Astrocyte of the spinal cord (primary cell): Measurements from ENCODE around the gene GGT6.
"Not testable (repeated sequence)": the region's sequence is repeated elsewhere in the genome, so short reads cannot be mapped to it uniquely, and the experiment has no call there.

Experiments
- DNase-seq: peaks from one replicate; pipeline ENCODE4 v3.0.0; 2011; ENCODE audit warnings: low read depth, low spot score
- H3K4me3 ChIP-seq: 2 replicates; pipeline ENCODE4 v1.5.1; 2011; ENCODE audit warnings: low read depth, mild to moderate bottlenecking, low read length, moderate library complexity
- in situ Hi-C: cut with HindIII; loops from 2 replicates; pipeline ENCODE4 v1.10.0; 2017; ENCODE audit warnings: low sequenced_read_pairs
- TF ChIP-seq, protein P1 (sequence below): IDR thresholded peaks from 2 replicates; pipeline ENCODE4 v1.5.1; 2012; ENCODE audit warnings: low read depth, mild to moderate bottlenecking, low read length, inconsistent platforms

Gene GGT6

DNA sequence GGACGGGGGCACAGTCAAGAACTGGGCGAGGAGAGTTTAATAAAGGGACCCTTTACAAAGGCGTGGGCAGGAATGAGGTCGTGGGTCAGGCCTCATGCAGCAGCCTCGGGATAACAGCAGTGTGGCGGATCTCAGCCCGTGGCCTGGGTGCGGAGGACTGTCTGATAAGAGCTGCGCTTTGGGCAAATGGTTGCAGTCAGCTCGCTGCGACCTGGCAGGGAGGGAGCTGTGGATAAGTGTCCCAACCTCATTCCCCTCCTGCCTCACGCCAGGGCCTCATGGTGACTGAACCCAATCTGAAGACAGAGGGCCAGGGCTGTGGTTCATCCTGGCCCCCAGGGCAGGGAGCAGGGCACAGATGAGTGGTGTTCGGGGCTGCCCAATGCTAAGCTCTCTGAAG lies 37.6 kb upstream of the GGT6 start:
- TF ChIP-seq, protein P1, sequence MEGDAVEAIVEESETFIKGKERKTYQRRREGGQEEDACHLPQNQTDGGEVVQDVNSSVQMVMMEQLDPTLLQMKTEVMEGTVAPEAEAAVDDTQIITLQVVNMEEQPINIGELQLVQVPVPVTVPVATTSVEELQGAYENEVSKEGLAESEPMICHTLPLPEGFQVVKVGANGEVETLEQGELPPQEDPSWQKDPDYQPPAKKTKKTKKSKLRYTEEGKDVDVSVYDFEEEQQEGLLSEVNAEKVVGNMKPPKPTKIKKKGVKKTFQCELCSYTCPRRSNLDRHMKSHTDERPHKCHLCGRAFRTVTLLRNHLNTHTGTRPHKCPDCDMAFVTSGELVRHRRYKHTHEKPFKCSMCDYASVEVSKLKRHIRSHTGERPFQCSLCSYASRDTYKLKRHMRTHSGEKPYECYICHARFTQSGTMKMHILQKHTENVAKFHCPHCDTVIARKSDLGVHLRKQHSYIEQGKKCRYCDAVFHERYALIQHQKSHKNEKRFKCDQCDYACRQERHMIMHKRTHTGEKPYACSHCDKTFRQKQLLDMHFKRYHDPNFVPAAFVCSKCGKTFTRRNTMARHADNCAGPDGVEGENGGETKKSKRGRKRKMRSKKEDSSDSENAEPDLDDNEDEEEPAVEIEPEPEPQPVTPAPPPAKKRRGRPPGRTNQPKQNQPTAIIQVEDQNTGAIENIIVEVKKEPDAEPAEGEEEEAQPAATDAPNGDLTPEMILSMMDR: no peak
- DNase-seq: no peak
- in situ Hi-C loops: no loop called here
- no peak overlapping the region for H3K4me3 ChIP-seq

DNA sequence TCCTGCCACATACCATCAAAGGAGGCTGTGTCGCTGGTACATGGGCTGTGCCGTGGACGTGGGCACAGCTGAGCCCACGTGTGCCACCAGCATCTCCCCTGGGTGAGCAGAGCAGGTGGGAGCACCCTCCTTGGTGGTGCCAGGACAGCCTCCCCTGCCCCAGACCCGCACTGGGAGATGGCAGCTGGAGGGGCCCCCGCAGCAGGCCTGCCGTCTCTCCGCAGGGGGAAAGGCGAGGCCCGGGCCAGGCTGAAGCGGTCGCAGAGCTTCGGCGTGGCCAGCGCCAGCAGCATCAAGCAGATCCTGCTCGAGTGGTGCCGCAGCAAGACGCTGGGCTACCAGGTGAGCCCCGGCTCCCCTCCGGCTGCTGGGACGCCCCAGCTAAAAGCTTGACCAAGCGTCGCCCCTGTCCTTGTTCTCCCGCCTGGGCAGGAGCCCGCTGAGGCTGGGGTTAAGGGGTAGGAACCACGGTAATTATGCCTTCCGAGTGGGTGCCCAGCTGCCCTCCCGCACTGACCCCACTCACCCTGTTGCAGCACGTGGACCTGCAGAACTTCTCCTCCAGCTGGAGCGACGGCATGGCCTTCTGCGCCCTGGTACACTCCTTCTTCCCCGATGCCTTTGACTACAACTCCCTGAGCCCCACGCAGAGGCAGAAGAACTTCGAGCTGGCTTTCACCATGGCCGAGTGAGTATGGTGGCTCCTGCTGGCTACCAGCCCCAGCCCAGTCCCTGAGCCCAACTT lies 36.4 kb upstream of the GGT6 start:
- DNase-seq: no peak
- TF ChIP-seq, protein P1: no peak
- in situ Hi-C loops: no loop called here
- H3K4me3 ChIP-seq: no peak overlapping the region

DNA sequence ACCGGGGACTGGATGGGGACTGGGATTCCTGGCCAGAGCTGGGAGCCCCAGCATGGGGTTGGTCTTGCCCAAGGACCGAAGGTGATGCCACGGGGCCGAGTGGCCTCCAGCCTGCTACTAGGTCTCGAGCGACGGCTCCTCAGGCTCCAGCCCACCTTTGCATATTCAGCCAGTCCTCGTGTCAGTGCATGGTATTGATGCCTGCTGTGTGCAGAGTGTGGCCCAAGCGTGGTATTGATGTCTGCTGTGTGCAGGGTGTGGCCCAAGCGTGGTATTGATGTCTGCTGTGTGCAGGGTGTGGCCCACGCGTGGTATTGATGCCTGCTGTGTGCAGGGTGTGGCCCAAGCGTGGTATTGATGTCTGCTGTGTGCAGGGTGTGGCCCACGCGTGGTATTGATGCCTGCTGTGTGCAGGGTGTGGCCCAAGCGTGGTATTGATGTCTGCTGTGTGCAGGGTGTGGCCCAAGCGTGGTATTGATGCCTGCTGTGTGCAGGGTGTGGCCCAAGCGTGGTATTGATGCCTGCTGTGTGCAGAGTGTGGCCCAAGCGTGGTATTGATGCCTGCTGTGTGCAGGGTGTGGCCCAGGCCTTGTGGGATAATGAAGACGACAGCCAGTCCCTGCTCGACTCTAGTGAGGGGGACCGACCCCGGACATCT lies 35.4 kb upstream of the GGT6 start:
- H3K4me3 ChIP-seq, DNase-seq, in situ Hi-C loops: not testable (repeated sequence)

DNA sequence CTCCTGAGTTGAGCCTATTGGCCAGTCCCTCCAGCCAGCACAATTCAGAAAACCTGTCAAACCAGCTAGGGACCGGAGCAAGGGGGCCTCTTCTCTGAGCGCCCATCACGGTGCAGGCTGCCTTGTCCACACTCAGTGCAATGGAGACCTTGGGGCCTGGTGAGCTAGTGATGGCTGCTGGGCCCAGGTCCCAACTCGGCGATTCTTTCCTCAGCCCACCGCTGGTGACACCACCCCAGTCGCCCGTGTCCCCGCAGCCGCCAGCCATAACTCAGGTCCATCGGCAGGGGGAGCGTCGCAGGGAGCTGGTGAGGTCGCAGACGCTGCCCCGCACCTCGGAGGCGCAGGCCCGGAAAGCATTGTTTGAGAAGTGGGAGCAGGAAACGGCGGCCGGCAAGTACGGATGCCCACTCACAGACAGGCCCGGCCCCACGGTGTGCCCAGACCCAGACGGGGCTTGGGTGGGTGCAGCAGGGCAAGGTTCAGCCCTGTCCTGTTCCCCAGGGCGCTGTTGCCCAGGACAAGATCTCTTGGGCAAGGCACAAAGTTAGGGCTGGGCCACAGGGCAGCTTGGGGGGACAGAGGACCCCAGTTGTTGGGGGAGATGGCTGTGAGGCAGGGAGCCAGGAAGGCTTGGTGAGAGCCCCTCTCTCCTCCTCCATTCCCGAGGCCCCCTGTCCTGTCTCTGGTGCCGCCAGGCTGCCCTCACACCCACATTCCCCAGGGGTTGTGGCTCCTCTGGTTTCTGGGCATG lies 34.7 kb upstream of the GGT6 start:
- H3K4me3 ChIP-seq: no peak overlapping the region
- TF ChIP-seq, protein P1: peak; percentile 34
- in situ Hi-C loops: no loop called here
- DNase-seq: no peak

DNA sequence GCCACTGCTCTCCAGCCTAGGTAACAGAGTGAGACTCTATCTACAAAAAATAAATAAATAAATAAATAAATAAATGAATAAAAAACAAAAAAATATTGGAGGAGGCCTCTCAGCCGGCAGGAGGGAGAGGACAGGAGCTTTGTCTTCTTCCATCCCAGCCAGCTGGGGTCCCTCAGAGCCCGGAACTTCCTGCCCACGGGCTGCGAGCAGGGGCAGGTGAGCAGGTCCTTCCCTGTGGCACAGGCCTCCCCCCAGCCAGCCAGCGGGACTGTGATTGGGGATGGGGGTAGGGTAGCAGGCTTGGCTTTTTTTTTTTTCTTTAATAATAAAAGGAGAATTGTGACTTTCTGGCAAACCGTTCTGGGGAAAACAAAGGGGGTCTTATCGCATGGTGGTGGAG lies 34.0 kb upstream of the GGT6 start:
- H3K4me3 ChIP-seq: no peak overlapping the region
- in situ Hi-C loops: no loop called here
- TF ChIP-seq, protein P1: no peak
- no peak for DNase-seq

DNA sequence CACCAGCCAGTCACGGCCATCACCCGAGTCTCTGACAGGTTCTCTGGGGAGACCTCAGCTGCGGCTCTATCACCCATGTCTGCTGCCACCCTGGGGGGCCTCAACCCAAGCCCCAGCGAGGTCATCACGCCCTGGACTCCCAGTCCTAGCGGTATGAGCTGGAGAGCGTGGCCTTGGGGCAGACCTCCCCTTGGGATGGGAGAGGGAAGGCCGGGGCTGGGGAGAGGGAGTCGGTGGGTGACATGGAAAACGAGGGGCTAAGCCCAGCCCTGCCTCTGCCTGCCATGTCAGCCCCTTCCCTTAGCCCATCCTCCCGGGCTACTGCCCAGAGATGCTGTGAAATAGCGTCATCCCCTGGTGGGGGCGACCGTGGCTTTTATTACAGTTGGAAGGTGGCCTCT lies 32.6 kb upstream of the GGT6 start:
- in situ Hi-C loops: no loop called here
- DNase-seq: no peak
- H3K4me3 ChIP-seq: no peak overlapping the region
- TF ChIP-seq, protein P1: no peak
